HepG2 (cell line): ENCODE results near the gene MMAA. TPM values are rescaled to one million over a fixed set of nuclear protein-coding genes. Genes with fewer than 3 reads are reported as not detected.

ENCODE experiments used
- ATAC-seq: fragments of 200-7000 bp; cut with Tn5 transposase; 3 replicates; pipeline ENCODE4 v1.9.1; 2020; ENCODE audit warnings: mild to moderate bottlenecking, moderate library complexity
- BruUV-seq: library from RNA; stranded (reverse); fragments of 400-500 nt; replicated peaks from 2 replicates; lab custom pipeline; 2021; lab: Mats Ljungman, UMichigan
- CTCF ChIA-PET: fragments of 300-600 bp; formaldehyde crosslinking; extraction: SDS; loops from one replicate; lab custom pipeline; 2021; ENCODE audit warnings: low total read pairs, inconsistent platforms, low intra/inter-chr PET ratio; lab: Yijun Ruan, JAX
- POLR2A ChIA-PET: fragments of 350-600 bp; sonication (Branson Sonifier 250); formaldehyde crosslinking; loops from one replicate; lab custom pipeline; 2020; ENCODE audit warnings: antibody characterized with exemption, inconsistent platforms; lab: Yijun Ruan, JAX
- DNase-seq: peaks from one replicate; pipeline ENCODE4 v3.0.0-alpha.2; 2015; ENCODE audit warnings: low spot score
- FAIRE-seq: peaks from 3 replicates; lab custom pipeline; 2011; peaks lifted over from hg19 to GRCh38; lab: Jason Lieb, UNC
- H2AFZ ChIP-seq: one replicate; pipeline ENCODE4 v1.6.1; 2011; ENCODE audit warnings: low read length, inconsistent platforms
- H3K27ac ChIP-seq: fragments of 300-600 bp; 3 replicates; pipeline ENCODE4 v1.8.0; 2011; ENCODE audit warnings: mixed run types, mild to moderate bottlenecking, mixed read lengths, low read length, inconsistent platforms; ENCODE audit not compliant: insufficient read depth; ENCODE audit errors: extremely low read length
- H3K27me3 ChIP-seq, 2 experiments: fragments of 200-600 bp in 1 of 2; 2 replicates in 1 of 2; 3 replicates in 1 of 2; pipeline versions ENCODE4 v1.6.0 to v1.8.0; 2011; ENCODE audit warnings: low read length in 2 of 2, mild to moderate bottlenecking in 2 of 2, moderate library complexity in 2 of 2, inconsistent platforms in 1 of 2; ENCODE audit not compliant: insufficient read depth in 2 of 2, control insufficient read depth in 1 of 2
- H3K36me3 ChIP-seq, 2 experiments: fragments of 200-600 bp in 1 of 2; replicated peaks in 1 of 2; 2 replicates in 1 of 2; 3 replicates in 1 of 2; pipeline versions ENCODE4 v1.5.1 to v1.8.0; 2011; ENCODE audit warnings: low read length in 2 of 2, inconsistent platforms in 1 of 2; ENCODE audit not compliant: insufficient read depth in 2 of 2, control insufficient read depth in 1 of 2
- H3K4me1 ChIP-seq: 2 replicates; pipeline ENCODE4 v1.5.1; 2012; ENCODE audit warnings: low read length, inconsistent platforms; ENCODE audit not compliant: insufficient read depth
- H3K4me2 ChIP-seq: 2 replicates; pipeline ENCODE4 v1.6.0; 2011; ENCODE audit warnings: low read depth, low read length, inconsistent platforms
- H3K4me3 ChIP-seq, 3 experiments: fragments of 200-600 bp in 1 of 3; sonication (generic), shearing (Covaris generic) in 1 of 3; replicated peaks in 1 of 3; 2 replicates each; pipeline ENCODE4 v1.5.1; 2011 to 2016; ENCODE audit warnings: low read length in 3 of 3, inconsistent platforms in 2 of 3, low read depth in 2 of 3, mild to moderate bottlenecking in 2 of 3, control low read depth in 1 of 3, mixed read lengths in 1 of 3; ENCODE audit not compliant: insufficient read depth in 1 of 3
- H3K79me2 ChIP-seq: one replicate; pipeline ENCODE4 v1.6.1; 2011; ENCODE audit warnings: low read length, inconsistent platforms; ENCODE audit not compliant: insufficient read depth
- H3K9ac ChIP-seq: 2 replicates; pipeline ENCODE4 v1.6.0; 2011; ENCODE audit warnings: mild to moderate bottlenecking, low read depth, low read length, inconsistent platforms; ENCODE audit not compliant: insufficient read depth
- H3K9me3 ChIP-seq: 2 replicates; pipeline ENCODE4 v1.5.1; 2012; ENCODE audit warnings: mild to moderate bottlenecking, low read length
- H4K20me1 ChIP-seq: 2 replicates; pipeline ENCODE4 v1.6.0; 2011; ENCODE audit warnings: inconsistent platforms, mild to moderate bottlenecking, low read length, moderate library complexity; ENCODE audit not compliant: insufficient read depth
- FOSL2 ChIP-seq: sonication (generic); formaldehyde crosslinking; IDR thresholded peaks from 2 replicates; pipeline ENCODE4 v1.4.0; 2020; ENCODE audit warnings: missing genetic modification reagents
- GATA4 ChIP-seq: sonication (generic); IDR thresholded peaks from 2 replicates; pipeline ENCODE4 v1.6.1; 2016; ENCODE audit warnings: antibody characterized with exemption, low read depth, borderline replicate concordance
- GATAD2A ChIP-seq: IDR thresholded peaks from 2 replicates; pipeline ENCODE4 v1.6.1; 2016
- IRF9 ChIP-seq: sonication (generic); formaldehyde crosslinking; IDR thresholded peaks from 2 replicates; pipeline ENCODE4 v1.8.0; 2022; ENCODE audit warnings: missing genetic modification reagents, mild to moderate bottlenecking, borderline replicate concordance
- KDM6A ChIP-seq: IDR thresholded peaks from 2 replicates; pipeline ENCODE4 v1.6.1; 2016; ENCODE audit warnings: low read depth
- KIAA2018 ChIP-seq: sonication (generic); formaldehyde crosslinking; IDR thresholded peaks from 2 replicates; pipeline ENCODE4 v1.5.0; 2020; ENCODE audit warnings: mild to moderate bottlenecking, missing genetic modification reagents, borderline replicate concordance
- KLF16 ChIP-seq, 2 experiments: sonication (generic) in 1 of 2; formaldehyde crosslinking in 1 of 2; IDR thresholded peaks; 2 replicates each; pipeline versions ENCODE4 v1.6.1 to v1.8.0; 2016 to 2023; ENCODE audit warnings: missing genetic modification reagents in 2 of 2, missing compliant biosample characterization in 1 of 2
- MAFG ChIP-seq: sonication (generic); formaldehyde crosslinking; IDR thresholded peaks from 2 replicates; pipeline ENCODE4 v1.5.1; 2020; ENCODE audit warnings: mild to moderate bottlenecking, missing genetic modification reagents
- MTA1 ChIP-seq: sonication (generic); formaldehyde crosslinking; IDR thresholded peaks from 2 replicates; pipeline ENCODE4 v1.4.0; 2020; ENCODE audit warnings: missing genetic modification reagents, mild to moderate bottlenecking, borderline replicate concordance
- TCF12 ChIP-seq, 2 experiments: fragments of 450-650 bp in 1 of 2; sonication (generic) in 1 of 2; formaldehyde crosslinking in 1 of 2; IDR thresholded peaks; 2 replicates each; pipeline versions ENCODE4 v1.6.1 to v1.8.0; 2017 to 2022; ENCODE audit warnings: antibody characterized with exemption in 1 of 2, mild to moderate bottlenecking in 1 of 2, missing genetic modification reagents in 1 of 2, moderate library complexity in 1 of 2
- ZNF24 ChIP-seq: fragments of 450-650 bp; IDR thresholded peaks from 2 replicates; pipeline ENCODE4 v1.6.1; 2017; ENCODE audit warnings: antibody characterized with exemption, mild to moderate bottlenecking
- ZNF274 ChIP-seq: sonication (generic); formaldehyde crosslinking; IDR thresholded peaks from 2 replicates; pipeline ENCODE4 v1.5.1; 2020; ENCODE audit warnings: mild to moderate bottlenecking, missing genetic modification reagents
- ZNF503 ChIP-seq: sonication (generic); formaldehyde crosslinking; IDR thresholded peaks from 2 replicates; pipeline ENCODE4 v1.4.0; 2020; ENCODE audit warnings: missing genetic modification reagents
- ZNF816 ChIP-seq: sonication (generic); formaldehyde crosslinking; IDR thresholded peaks from 2 replicates; pipeline ENCODE4 v1.8.0; 2022; ENCODE audit warnings: missing genetic modification reagents, mild to moderate bottlenecking, borderline replicate concordance
- in situ Hi-C: cut with HindIII; loops from 2 replicates; pipeline ENCODE4 v1.10.0; 2017; ENCODE audit warnings: low pct_unique_long_range_greater_than_20kb; ENCODE audit not compliant: extremely low pct_ligation_motif_present
- intact Hi-C: fragments of 100-400 bp; cut with micrococcal nuclease; formaldehyde crosslinking; loops from one replicate; pipeline ENCODE4 v1.10.0; 2022; ENCODE audit not compliant: unreplicated experiment
- polyA plus RNA-seq, 8 experiments: library from polyadenylated mRNA; depleted of rRNA in 3 of 8; stranded (reverse) in 7 of 8; unstranded in 1 of 8; fragments of >200 nt; fragmentation: Illumina TruSeq in 4 of 8; extraction: Trizol in 4 of 8; gene quantifications; 2 replicates each; pipeline versions ENCODE4 v1.2.1 to v1.2.3, GENCODE V29; 2011 to 2016; ENCODE audit warnings: low read depth in 4 of 8, missing spikeins in 1 of 8, mixed read lengths in 1 of 8; ENCODE audit not compliant: insufficient read depth in 1 of 8
- total RNA-seq, 5 experiments: library from RNA; depleted of rRNA; stranded (reverse); fragments of >200 nt; fragmentation: Illumina TruSeq; extraction: Trizol; gene quantifications; 2 replicates each; pipeline ENCODE4 v1.2.3, GENCODE V29; 2016; ENCODE audit warnings: low read depth in 1 of 5

Gene MMAA
- total and polyA plus RNA-seq, 2 of the 13 experiments (the other 11 are each of a cell fraction or from before 2014, with no cell fraction given): 1.3 to 2.8 TPM

- Histone ChIP-seq H3K9ac (no peak overlapping the region), H2AFZ (no peak overlapping the region), H3K79me2 (no peaks in the 10 kb centered on the region), H3K27ac (no peak overlapping the region), H3K4me3 (no peak overlapping the region), H3K4me1 (no peaks in the 10 kb centered on the region), H3K4me2 (no peak overlapping the region), H3K36me3 (no peaks in the 10 kb centered on the region), H3K27me3 (no peaks in the 10 kb centered on the region), H4K20me1 (no peaks in the 10 kb centered on the region), H3K9me3 (no peaks in the 10 kb centered on the region)
- no TSS peak for BruUV-seq
- ATAC-seq (no peak), DNase-seq (no peak), FAIRE-seq (no peak)
- POLR2A ChIA-PET: no interaction called here
- CTCF ChIA-PET: no interaction called here
- intact Hi-C loops (no loop called here), in situ Hi-C loops (no loop called here)
- TF ChIP-seq GATAD2A (CRISPR knock-in tag) (no peak), GATA4 (no peak), ZNF274 (CRISPR knock-in tag) (no peak), ZNF503 (CRISPR knock-in tag) (no peak), FOSL2 (CRISPR knock-in tag) (no peak), IRF9 (CRISPR knock-in tag) (no peak), ZNF816 (CRISPR knock-in tag) (no peak), TCF12 (IDR thresholded peaks at IDR 0.05) (no peak), TCF12 (CRISPR knock-in tag; IDR thresholded peaks at IDR 0.05) (no peak), ZNF24 (no peak), KLF16 (CRISPR knock-in tag; IDR thresholded peaks at IDR 0.05) (no peak), MTA1 (CRISPR knock-in tag) (no peak), KDM6A (CRISPR knock-in tag) (no peak), KIAA2018 (CRISPR knock-in tag) (no peak), MAFG (no peak)
Measured at GRCh38 chr4:145635630-145636029, 16.4 kb downstream of the MMAA start.
